Stimulated activated effector memory CD8-positive, alpha-beta T cell treated with anti-CD3 and anti-CD28 coated beads, Interleukin-12 subunit alpha, Interleukin-12 subunit beta, amount 100 ng/mL, for 72 hours (primary cell): ENCODE data around the gene CARD9.
"Not testable (repeated sequence)": the region's sequence is repeated elsewhere in the genome, so short reads cannot be mapped to it uniquely, and the experiment has no call there.

ENCODE experiments used
- ATAC-seq: fragments of 150-1000 bp; cut with Tn5 transposase; 2 replicates; pipeline ENCODE4 v1.10.0; 2021
- DNase-seq, 2 donors: peaks; one replicate each; pipeline ENCODE4 v3.0.0; 2021 to 2022; ENCODE audit warnings: low spot score in 2 of 2
- H3K27ac Mint-ChIP-seq: one replicate; pipeline ENCODE4 v1.8.0; 2022; ENCODE audit warnings: mild to moderate bottlenecking, mixed read lengths
- H3K36me3 Mint-ChIP-seq: one replicate; pipeline ENCODE4 v1.8.0; 2022; ENCODE audit warnings: mild to moderate bottlenecking, mixed read lengths
- H3K4me1 Mint-ChIP-seq: one replicate; pipeline ENCODE4 v1.8.0; 2022; ENCODE audit warnings: mixed read lengths
- H3K4me3 Mint-ChIP-seq: one replicate; pipeline ENCODE4 v1.8.0; 2022; ENCODE audit warnings: mild to moderate bottlenecking, mixed read lengths
- H3K9me3 Mint-ChIP-seq: one replicate; pipeline ENCODE4 v1.8.0; 2022; ENCODE audit warnings: mixed read lengths

CARD9 gene

GRCh38 chr9:136405904-136406303 is 32.4 kb upstream of the CARD9 start:
- not testable (repeated sequence) for H3K4me3 Mint-ChIP-seq, H3K9me3 Mint-ChIP-seq, DNase-seq, H3K27ac Mint-ChIP-seq, ATAC-seq
- Mint-ChIP-seq H3K36me3 (peaks cover 85% of the 10 kb centered on the region), H3K4me1 (peaks cover 59% of the 10 kb centered on the region)

- Mint-ChIP-seq H3K9me3 (no peaks in the 10 kb centered on the region), H3K36me3 (peaks cover 80% of the 10 kb centered on the region), H3K4me3 (peak overlapping the region; percentile 76), H3K27ac (peak overlapping the region; percentile 83), H3K4me1 (peaks cover 62% of the 10 kb centered on the region)
- no peak for ATAC-seq
- no peak for DNase-seq
These were observed 32.0 kb upstream of the CARD9 start for GRCh38 chr9:136405481-136405880.

GRCh38 chr9:136404801-136405136 is 31.3 kb upstream of the CARD9 start:
- peaks cover 61% of the 10 kb centered on the region for H3K4me1 Mint-ChIP-seq

GRCh38 chr9:136403915-136404800 is 30.7 kb upstream of the CARD9 start:
- peaks cover 71% of the 10 kb centered on the region for H3K36me3 Mint-ChIP-seq
- no peaks in the 10 kb centered on the region for H3K9me3 Mint-ChIP-seq
- H3K4me1 Mint-ChIP-seq = peaks cover 58% of the 10 kb centered on the region
- peak overlapping the region; percentile 83 for H3K27ac Mint-ChIP-seq
- H3K4me3 Mint-ChIP-seq = peak overlapping the region; percentile 76
- ATAC-seq = peak; percentile 55
- DNase-seq = peak; percentile 20 to 64

More at GRCh38 chr9:136404801-136405136, 31.3 kb upstream of the CARD9 start:
- DNase-seq = no peak
- Mint-ChIP-seq H3K4me3 (peak overlapping the region; percentile 76), H3K9me3 (no peaks in the 10 kb centered on the region), H3K36me3 (peaks cover 73% of the 10 kb centered on the region), H3K27ac (peak overlapping the region; percentile 83)
- no peak for ATAC-seq

GRCh38 chr9:136403538-136403914 is 30.1 kb upstream of the CARD9 start:
- ATAC-seq = peak; percentile 87
- peak; percentile 59 to 78 for DNase-seq
- Mint-ChIP-seq H3K27ac (peak overlapping the region; percentile 83), H3K36me3 (peaks cover 71% of the 10 kb centered on the region), H3K9me3 (no peaks in the 10 kb centered on the region), H3K4me3 (peak overlapping the region; percentile 76), H3K4me1 (peaks cover 58% of the 10 kb centered on the region)

GRCh38 chr9:136402067-136402466 is 28.6 kb upstream of the CARD9 start:
- ATAC-seq = no peak

GRCh38 chr9:136401173-136401922 is 27.9 kb upstream of the CARD9 start:
- Mint-ChIP-seq H3K27ac (peak overlapping the region; percentile 83), H3K36me3 (peaks cover 71% of the 10 kb centered on the region), H3K4me3 (peak overlapping the region; percentile 83), H3K9me3 (no peaks in the 10 kb centered on the region), H3K4me1 (peaks cover 60% of the 10 kb centered on the region)
- no peak for ATAC-seq
- DNase-seq = no peak

More at GRCh38 chr9:136402067-136402466, 28.6 kb upstream of the CARD9 start:
- H3K4me1 Mint-ChIP-seq = peaks cover 56% of the 10 kb centered on the region
- no peak overlapping the region for H3K4me3 Mint-ChIP-seq
- peak overlapping the region; percentile 83 for H3K27ac Mint-ChIP-seq
- no peak for DNase-seq
- H3K36me3 Mint-ChIP-seq = peaks cover 71% of the 10 kb centered on the region
- no peaks in the 10 kb centered on the region for H3K9me3 Mint-ChIP-seq

- peaks cover 71% of the 10 kb centered on the region for H3K36me3 Mint-ChIP-seq
- ATAC-seq = peak; percentile 79
- H3K4me1 Mint-ChIP-seq = peaks cover 57% of the 10 kb centered on the region
These were observed 26.8 kb upstream of the CARD9 start, which contains the start of gene SNAPC4 for GRCh38 chr9:136400038-136400834. Gene SNAPC4, minus strand, starts transcription at chr9:136400170. Its CDS starts 1,742 bp downstream, at chr9:136398428.

GRCh38 chr9:136399176-136400037 is 25.9 kb upstream of the CARD9 start:
- Mint-ChIP-seq H3K27ac (peak overlapping the region; percentile 80), H3K9me3 (no peaks in the 10 kb centered on the region), H3K4me3 (peak overlapping the region; percentile 83), H3K4me1 (peaks cover 48% of the 10 kb centered on the region), H3K36me3 (peaks cover 71% of the 10 kb centered on the region)
- DNase-seq = peak; percentile 24 to 69
- ATAC-seq = peak; percentile 19

More at GRCh38 chr9:136400038-136400834, 26.8 kb upstream of the CARD9 start, which contains the start of gene SNAPC4:
- DNase-seq = peak; percentile 92 to 94
- Mint-ChIP-seq H3K9me3 (no peaks in the 10 kb centered on the region), H3K4me3 (peak within 1 kb of the TSS; percentile 83), H3K27ac (peak within 1 kb of the TSS; percentile 80)

- ATAC-seq (no peak), DNase-seq (no peak)
- Mint-ChIP-seq H3K4me3 (peak overlapping the region; percentile 83), H3K9me3 (no peaks in the 10 kb centered on the region), H3K36me3 (peaks cover 76% of the 10 kb centered on the region), H3K4me1 (peaks cover 37% of the 10 kb centered on the region), H3K27ac (peak overlapping the region; percentile 80)
These were observed 24.8 kb upstream of the CARD9 start for GRCh38 chr9:136398286-136398685.

GRCh38 chr9:136397643-136398042 is 24.2 kb upstream of the CARD9 start:
- Mint-ChIP-seq H3K36me3 (peaks cover 76% of the 10 kb centered on the region), H3K4me3 (peak overlapping the region; percentile 10)

GRCh38 chr9:136396219-136396515 is 22.7 kb upstream of the CARD9 start:
- Mint-ChIP-seq H3K27ac (no peak overlapping the region), H3K9me3 (no peaks in the 10 kb centered on the region), H3K4me1 (peaks cover 29% of the 10 kb centered on the region), H3K4me3 (no peak overlapping the region), H3K36me3 (peaks cover 77% of the 10 kb centered on the region)
- ATAC-seq (no peak), DNase-seq (no peak)

More at GRCh38 chr9:136397643-136398042, 24.2 kb upstream of the CARD9 start:
- DNase-seq (no peak), ATAC-seq (no peak)
- peaks cover 36% of the 10 kb centered on the region for H3K4me1 Mint-ChIP-seq
- H3K27ac Mint-ChIP-seq = no peak overlapping the region
- no peaks in the 10 kb centered on the region for H3K9me3 Mint-ChIP-seq

- ATAC-seq (no peak), DNase-seq (no peak)
- H3K4me1 Mint-ChIP-seq = peaks cover 25% of the 10 kb centered on the region
- no peaks in the 10 kb centered on the region for H3K9me3 Mint-ChIP-seq
- H3K36me3 Mint-ChIP-seq = peaks cover 82% of the 10 kb centered on the region
- no peak overlapping the region for H3K27ac Mint-ChIP-seq
- no peak overlapping the region for H3K4me3 Mint-ChIP-seq
These were observed 22.1 kb upstream of the CARD9 start for GRCh38 chr9:136395345-136396218.
